IPS-20b (cell line): Measurements from ENCODE around the gene MYO16.

Experiments used
- H3K27ac ChIP-seq: one replicate; pipeline ENCODE4 v1.5.1; 2013; ENCODE audit warnings: low read length
- H3K27me3 ChIP-seq: 2 replicates; pipeline ENCODE4 v1.6.1; 2013; ENCODE audit warnings: mild to moderate bottlenecking, low read length, inconsistent platforms; ENCODE audit not compliant: insufficient read depth
- H3K36me3 ChIP-seq: 2 replicates; pipeline ENCODE4 v1.6.1; 2013; ENCODE audit warnings: low read depth, mild to moderate bottlenecking, inconsistent platforms, low read length, moderate library complexity; ENCODE audit not compliant: insufficient read depth
- H3K4me1 ChIP-seq: 2 replicates; pipeline ENCODE4 v1.6.1; 2013; ENCODE audit warnings: mild to moderate bottlenecking, control low read depth, inconsistent platforms, low read length, moderate library complexity; ENCODE audit not compliant: insufficient read depth
- H3K4me3 ChIP-seq: 2 replicates; pipeline ENCODE4 v1.5.1; 2013; ENCODE audit warnings: mild to moderate bottlenecking, low read length, inconsistent platforms
- H3K9ac ChIP-seq: 2 replicates; pipeline ENCODE4 v1.6.1; 2013; ENCODE audit warnings: low read depth, mild to moderate bottlenecking, inconsistent platforms, low read length, moderate library complexity
- H3K9me3 ChIP-seq: 2 replicates; pipeline ENCODE4 v1.6.1; 2013; ENCODE audit warnings: mild to moderate bottlenecking, low read depth, low read length, inconsistent platforms; ENCODE audit not compliant: insufficient read depth

Gene MYO16

DNA sequence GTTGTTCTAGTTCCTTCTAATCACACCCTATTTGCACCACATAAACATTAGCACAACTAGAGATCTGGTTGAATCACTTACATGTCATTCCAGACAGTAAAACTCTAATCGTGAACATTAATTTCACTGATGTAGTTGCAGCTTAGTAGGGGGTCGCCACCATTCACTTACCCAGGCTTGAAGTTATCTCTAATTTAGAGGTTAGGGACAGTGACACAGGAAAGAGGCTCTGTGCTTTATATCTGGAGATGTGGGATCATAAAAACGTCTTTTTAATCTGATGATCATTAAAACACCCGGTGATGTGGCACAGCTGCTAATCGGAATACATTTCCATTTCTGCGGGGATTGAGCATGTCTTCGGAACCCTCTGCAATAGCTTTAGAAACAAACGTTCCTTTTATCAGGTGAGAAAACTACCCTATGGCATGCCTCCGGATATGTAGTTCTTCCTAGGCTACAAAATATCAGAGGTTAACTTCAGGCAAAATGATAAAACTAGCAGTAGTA lies 523.0 kb downstream of the MYO16 start:
- Histone ChIP-seq H3K4me1 (peaks cover 22% of the 10 kb centered on the region), H3K4me3 (no peak overlapping the region), H3K36me3 (no peaks in the 10 kb centered on the region), H3K9me3 (no peaks in the 10 kb centered on the region), H3K9ac (no peak overlapping the region), H3K27ac (no peak overlapping the region), H3K27me3 (no peaks in the 10 kb centered on the region)

DNA sequence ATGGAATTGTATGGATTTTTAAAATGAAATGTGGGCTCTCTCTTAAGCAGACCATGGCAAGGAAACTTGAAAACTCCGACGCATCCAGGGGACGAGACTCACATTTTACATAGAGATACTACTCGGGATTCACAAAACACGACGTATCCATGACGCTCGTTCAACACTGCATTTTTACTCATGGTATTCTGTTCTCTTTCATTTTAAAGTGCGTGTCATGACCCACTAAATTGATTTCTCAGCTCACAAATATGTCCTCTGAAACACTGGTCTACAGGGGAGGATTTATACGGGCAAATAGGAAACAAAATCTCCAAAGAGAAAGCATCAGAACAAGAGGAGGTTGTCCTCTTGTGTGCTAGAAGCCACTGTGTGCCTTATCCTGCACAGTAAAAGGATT lies 523.5 kb downstream of the MYO16 start:
- no peaks in the 10 kb centered on the region for H3K9me3 ChIP-seq
- no peak overlapping the region for H3K9ac ChIP-seq
- H3K4me1 ChIP-seq: peaks cover 28% of the 10 kb centered on the region
- no peak overlapping the region for H3K27ac ChIP-seq
- no peak overlapping the region for H3K4me3 ChIP-seq
- 0 out of 2 replicates have a peak, but pooled peaks cover under 1% of the 10 kb centered on the region for H3K27me3 ChIP-seq
- H3K36me3 ChIP-seq: no peaks in the 10 kb centered on the region

DNA sequence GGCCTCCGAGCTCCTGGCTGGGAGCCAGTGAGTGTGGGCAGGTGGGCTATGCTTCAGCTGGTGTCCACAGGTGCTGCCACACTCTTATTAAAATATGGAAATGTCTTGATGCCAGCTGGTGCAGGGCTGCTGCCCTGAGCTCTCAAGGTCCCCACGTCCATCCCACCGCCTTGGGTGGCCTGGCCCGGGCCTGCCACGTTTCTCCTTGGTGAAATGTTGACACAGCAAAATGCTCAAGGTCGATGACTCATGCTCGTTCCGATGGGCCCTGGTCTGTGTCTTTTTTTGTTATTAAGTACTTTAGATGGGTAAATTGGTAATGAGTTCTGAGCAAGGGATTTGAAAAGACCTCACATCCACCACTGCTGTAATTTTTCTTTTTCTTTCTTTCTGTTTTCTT lies 524.7 kb downstream of the MYO16 start:
- peaks cover 32% of the 10 kb centered on the region for H3K4me1 ChIP-seq
- H3K9ac ChIP-seq: no peak overlapping the region
- 0 out of 2 replicates have a peak, but pooled peaks cover 4% of the 10 kb centered on the region for H3K27me3 ChIP-seq
- H3K36me3 ChIP-seq: no peaks in the 10 kb centered on the region
- H3K4me3 ChIP-seq: no peak overlapping the region
- no peaks in the 10 kb centered on the region for H3K9me3 ChIP-seq
- H3K27ac ChIP-seq: no peak overlapping the region

DNA sequence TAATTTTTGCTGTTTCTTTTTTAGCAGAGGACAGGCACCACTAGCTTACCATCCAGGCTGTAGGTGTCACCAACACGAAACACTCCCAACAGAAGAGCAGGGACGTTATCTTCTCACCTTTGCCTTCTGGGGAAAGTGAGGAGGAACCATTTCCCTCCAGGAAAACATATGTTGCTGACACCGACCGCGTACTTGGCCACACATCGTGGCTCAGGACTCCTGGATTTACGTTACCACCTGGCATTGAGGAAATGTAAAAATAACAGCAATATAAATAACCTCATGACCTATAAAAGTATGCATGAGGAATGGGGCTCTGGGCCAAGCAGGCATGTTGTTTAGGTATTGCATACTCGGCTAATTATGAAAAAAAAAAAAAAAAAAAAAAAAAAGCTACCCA lies 525.1 kb downstream of the MYO16 start:
- Histone ChIP-seq H3K36me3 (no peaks in the 10 kb centered on the region), H3K9me3 (no peaks in the 10 kb centered on the region), H3K9ac (no peak overlapping the region), H3K27ac (no peak overlapping the region), H3K4me3 (no peak overlapping the region), H3K4me1 (peaks cover 32% of the 10 kb centered on the region), H3K27me3 (0 out of 2 replicates have a peak, but pooled peaks cover 4% of the 10 kb centered on the region)

DNA sequence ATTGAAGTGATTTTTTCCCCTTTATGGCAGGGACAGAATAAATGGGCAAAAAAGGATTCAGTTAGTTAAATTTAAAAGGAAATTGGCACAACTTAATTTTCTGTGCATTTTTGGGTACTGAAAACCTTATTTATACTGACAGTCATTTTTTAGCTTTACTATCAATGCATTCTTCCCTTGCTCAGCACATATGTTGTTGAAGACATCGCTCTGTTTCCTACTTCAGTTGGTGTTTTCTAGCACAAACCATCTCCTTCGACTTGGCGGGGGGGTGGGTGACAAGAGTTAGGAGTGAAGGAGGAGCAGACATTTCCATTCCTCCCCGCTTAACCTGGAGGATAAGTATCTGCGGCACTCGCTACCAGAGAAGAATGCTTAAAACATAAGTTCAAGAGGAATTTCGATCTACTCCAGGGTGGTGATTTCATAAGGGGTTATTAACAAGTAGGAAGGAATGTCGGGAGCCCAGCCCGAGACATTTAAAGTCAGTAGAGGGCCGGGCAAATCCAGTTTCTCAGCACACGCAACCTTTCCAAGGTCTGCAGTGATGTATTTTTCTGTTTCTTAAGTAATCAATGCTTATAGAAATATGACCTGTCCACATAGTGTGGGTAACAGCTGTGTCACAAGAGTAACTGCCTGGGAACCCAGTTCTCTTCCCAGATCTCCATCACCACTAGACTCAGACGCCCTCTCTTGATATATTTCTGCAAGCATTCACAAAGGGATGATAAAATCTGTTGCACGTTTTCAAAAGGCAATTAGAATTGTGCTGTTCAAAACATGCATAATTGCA lies 525.8 kb downstream of the MYO16 start:
- Histone ChIP-seq H3K4me1 (peaks cover 32% of the 10 kb centered on the region), H3K36me3 (no peaks in the 10 kb centered on the region), H3K27ac (no peak overlapping the region), H3K4me3 (no peak overlapping the region), H3K9me3 (no peaks in the 10 kb centered on the region), H3K27me3 (0 out of 2 replicates have a peak, but pooled peaks cover 4% of the 10 kb centered on the region), H3K9ac (no peak overlapping the region)

DNA sequence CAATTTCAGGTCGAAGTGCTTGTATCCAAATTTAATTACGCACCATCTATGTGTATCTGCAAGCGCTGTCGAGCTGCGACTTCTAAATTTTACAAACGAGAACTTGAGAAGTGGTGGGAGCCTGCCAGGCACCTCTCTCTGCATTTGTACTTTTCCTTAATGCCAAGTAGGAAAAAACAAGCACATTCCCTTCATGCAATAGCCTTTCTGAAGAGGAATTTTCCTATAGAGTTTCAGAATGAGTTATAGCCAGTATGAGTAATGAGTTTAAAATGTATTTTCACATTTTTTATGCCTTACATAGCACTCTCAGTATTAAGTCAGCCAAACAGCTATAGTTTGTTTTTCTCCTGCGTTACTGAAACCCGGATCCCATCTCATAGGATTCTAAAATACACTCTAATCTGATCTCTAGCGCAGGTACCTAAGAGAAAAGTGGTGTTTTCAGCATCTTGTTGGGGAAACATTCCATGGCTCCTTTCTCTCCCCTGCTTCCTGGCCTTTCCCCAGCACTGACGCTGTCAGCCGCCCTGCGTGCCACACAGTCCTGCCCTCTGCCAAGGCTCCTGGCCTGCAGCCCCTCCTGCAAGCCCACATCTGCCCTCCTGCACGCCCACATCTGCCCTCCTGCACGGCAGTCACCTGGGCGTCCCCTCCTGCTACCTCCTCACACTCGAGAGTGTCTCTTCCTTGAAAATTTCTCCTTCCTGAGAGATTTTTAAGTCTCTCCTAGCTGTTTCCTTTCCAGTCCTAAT lies 526.9 kb downstream of the MYO16 start:
- Histone ChIP-seq H3K4me3 (no peak overlapping the region), H3K27ac (no peak overlapping the region), H3K4me1 (peaks cover 26% of the 10 kb centered on the region), H3K9ac (no peak overlapping the region), H3K9me3 (no peaks in the 10 kb centered on the region), H3K36me3 (no peaks in the 10 kb centered on the region), H3K27me3 (0 out of 2 replicates have a peak, but pooled peaks cover 4% of the 10 kb centered on the region)

DNA sequence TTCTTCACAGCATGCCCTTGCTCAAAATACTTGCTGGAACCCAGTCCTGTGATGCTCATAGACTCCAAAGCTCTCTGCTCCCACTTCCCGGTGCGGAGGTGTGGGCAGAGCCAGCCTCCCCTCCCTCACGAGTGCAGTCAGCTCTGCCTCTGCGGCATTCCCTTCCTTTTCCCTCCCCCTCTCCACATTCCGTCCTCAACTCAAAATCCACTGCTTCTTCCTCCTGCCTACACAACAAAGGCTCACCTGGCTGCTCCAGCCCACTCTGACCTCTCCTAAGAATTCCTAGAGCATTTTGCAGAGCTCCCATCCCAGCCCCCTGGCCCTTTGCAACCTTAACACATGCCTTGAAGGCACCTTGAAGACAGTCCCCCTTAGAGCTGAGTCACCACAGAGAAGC lies 527.9 kb downstream of the MYO16 start:
- peaks cover 20% of the 10 kb centered on the region for H3K4me1 ChIP-seq
- no peak overlapping the region for H3K4me3 ChIP-seq
- H3K27ac ChIP-seq: no peak overlapping the region

DNA sequence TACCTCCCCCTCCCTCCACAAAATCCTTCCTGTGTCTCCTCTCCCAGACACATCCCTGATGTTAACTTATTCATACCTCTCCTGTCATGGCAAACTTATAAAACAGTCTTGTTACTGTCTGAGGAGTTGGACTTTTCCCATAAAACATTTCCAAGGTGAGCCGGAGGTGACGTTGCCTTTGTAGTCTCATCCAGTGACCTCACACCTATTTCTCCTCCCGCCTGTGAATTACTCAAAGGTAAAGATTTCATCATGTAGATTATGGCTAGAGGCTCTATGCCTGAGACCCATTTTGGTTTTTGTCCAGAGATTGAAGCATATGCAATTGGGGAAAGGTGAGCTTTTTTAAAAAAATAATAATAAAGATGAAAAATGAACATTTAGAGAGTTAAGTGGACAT lies 529.0 kb downstream of the MYO16 start:
- Histone ChIP-seq H3K9ac (no peak overlapping the region), H3K9me3 (no peaks in the 10 kb centered on the region), H3K4me3 (no peak overlapping the region), H3K27me3 (0 out of 2 replicates have a peak, but pooled peaks cover 4% of the 10 kb centered on the region), H3K4me1 (peaks cover 20% of the 10 kb centered on the region), H3K27ac (no peak overlapping the region), H3K36me3 (no peaks in the 10 kb centered on the region)

More for the DNA sequence above, 527.9 kb downstream of the MYO16 start:
- Histone ChIP-seq H3K36me3 (no peaks in the 10 kb centered on the region), H3K27me3 (0 out of 2 replicates have a peak, but pooled peaks cover 4% of the 10 kb centered on the region), H3K9ac (no peak overlapping the region), H3K9me3 (no peaks in the 10 kb centered on the region)

DNA sequence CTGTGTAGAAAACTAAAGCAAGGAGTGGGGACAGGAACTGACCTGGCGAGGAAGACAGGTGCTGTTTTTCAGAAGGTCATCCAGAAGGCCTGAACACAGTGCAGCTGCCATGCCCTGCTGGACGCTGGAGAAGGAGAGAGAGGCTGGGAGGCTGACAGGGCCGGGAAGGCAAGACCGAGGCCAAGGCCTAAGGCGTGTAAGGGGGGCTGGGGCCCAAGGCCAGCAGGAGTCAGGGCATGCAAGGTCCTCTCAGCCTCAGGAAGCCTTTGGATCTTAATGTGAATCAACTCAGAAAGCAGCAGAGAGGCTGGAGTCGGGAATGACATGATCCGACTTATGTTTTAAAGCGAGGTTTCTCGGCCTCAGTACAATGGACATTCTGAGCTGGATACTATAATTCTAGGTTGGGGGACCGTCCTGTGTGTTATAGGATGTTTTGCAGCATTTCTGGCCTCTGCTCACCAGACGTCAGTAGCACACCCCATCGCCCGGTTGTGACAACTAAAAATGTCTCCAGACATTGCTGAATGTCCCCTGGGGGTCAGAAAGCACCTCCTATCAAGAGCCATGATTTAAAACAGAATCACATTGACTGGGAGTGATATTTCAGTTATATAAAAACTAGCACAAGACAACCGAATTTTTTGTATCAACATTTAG lies 530.4 kb downstream of the MYO16 start:
- Histone ChIP-seq H3K27ac (no peak overlapping the region), H3K27me3 (0 out of 2 replicates have a peak, but pooled peaks cover 4% of the 10 kb centered on the region), H3K36me3 (no peaks in the 10 kb centered on the region), H3K9ac (no peak overlapping the region), H3K4me3 (no peak overlapping the region), H3K4me1 (peaks cover 20% of the 10 kb centered on the region), H3K9me3 (no peaks in the 10 kb centered on the region)

DNA sequence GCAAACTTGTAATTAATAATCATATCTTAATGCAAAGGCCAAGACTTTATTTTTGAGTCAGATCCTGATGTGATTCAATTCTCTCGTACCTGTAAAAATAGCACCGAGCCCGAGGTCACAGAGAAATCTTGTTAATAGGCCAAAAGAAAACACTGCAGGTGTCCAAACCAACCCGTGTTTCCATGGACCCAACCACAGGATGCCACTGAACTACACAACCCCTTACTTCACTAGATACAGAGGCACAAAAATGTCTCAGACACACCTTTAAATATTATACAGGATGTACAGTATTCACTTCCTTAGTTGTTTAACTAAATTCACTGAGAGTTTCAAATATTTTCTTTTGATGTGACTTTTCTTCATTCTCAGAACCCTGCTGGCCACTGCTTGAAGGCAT lies 530.9 kb downstream of the MYO16 start:
- no peaks in the 10 kb centered on the region for H3K9me3 ChIP-seq
- H3K27me3 ChIP-seq: 0 out of 2 replicates have a peak, but pooled peaks cover 4% of the 10 kb centered on the region
- no peaks in the 10 kb centered on the region for H3K36me3 ChIP-seq
- no peak overlapping the region for H3K4me3 ChIP-seq
- no peak overlapping the region for H3K9ac ChIP-seq
- peaks cover 20% of the 10 kb centered on the region for H3K4me1 ChIP-seq
- no peak overlapping the region for H3K27ac ChIP-seq

DNA sequence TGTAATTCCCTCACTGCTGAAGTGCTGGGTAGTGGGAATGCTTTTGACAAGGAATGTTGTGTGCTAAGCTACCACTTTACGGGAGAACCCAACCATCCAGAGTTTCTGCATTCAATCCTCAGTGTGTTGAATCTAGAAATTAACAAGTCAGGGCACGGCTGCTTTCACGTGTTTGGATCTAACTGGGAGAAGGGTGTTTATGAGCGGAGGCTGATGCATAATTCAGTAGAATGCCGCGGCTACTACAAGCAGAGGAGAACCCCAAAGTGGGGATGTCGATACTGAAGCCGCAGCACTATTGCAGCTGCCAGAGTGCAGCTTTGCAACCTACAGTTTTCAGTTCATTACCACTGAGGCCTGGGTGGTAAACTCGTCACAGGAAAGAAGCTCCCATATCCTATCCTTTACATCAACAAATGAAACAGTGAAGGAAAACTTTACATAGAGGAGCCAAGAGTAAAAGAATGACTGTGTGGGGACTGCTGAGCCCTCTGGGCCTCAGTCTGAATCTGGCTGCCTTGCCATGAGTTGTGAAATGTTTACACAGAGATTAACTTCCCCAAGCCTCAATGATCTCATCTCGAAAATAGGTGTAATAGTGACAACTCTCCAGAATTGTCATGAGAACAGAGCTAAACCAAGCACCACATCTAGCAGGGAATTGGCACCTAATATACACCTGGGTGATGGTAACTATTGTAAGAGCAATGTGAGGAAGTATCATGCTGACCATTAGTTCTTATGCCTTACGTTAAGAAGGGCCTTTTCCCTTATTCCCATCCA lies 531.7 kb downstream of the MYO16 start:
- peaks cover 20% of the 10 kb centered on the region for H3K4me1 ChIP-seq
- no peak overlapping the region for H3K9ac ChIP-seq

More for the DNA sequence above, 531.7 kb downstream of the MYO16 start:
- Histone ChIP-seq H3K4me3 (no peak overlapping the region), H3K27me3 (0 out of 2 replicates have a peak, but pooled peaks cover 4% of the 10 kb centered on the region), H3K27ac (no peak overlapping the region), H3K36me3 (no peaks in the 10 kb centered on the region), H3K9me3 (no peaks in the 10 kb centered on the region)
